Fibroblast of pulmonary artery (primary cell): ENCODE measurements around the gene UBR2.
"Not testable (repeated sequence)": the region's sequence is repeated elsewhere in the genome, so short reads cannot be mapped to it uniquely, and the experiment has no call there.

Experiments used
- DNase-seq: peaks from one replicate; pipeline ENCODE4 v3.0.0-alpha.2; 2010; ENCODE audit warnings: low read depth
- H3K4me3 ChIP-seq: replicated peaks from 2 replicates; pipeline ENCODE4 v1.5.1; 2011; ENCODE audit warnings: low read depth, mild to moderate bottlenecking, control low read depth, low read length, moderate library complexity
- CTCF ChIP-seq: IDR thresholded peaks from 2 replicates; pipeline ENCODE4 v1.5.1; 2011; ENCODE audit warnings: mild to moderate bottlenecking, control low read depth, low read length, inconsistent platforms; ENCODE audit errors: missing control alignments

Gene UBR2

GRCh38 chr6:42552380-42552779, 11.4 kb upstream of the UBR2 start:
- H3K4me3 ChIP-seq: no peak overlapping the region
- TF ChIP-seq CTCF: no peak
- DNase-seq: no peak

DNA sequence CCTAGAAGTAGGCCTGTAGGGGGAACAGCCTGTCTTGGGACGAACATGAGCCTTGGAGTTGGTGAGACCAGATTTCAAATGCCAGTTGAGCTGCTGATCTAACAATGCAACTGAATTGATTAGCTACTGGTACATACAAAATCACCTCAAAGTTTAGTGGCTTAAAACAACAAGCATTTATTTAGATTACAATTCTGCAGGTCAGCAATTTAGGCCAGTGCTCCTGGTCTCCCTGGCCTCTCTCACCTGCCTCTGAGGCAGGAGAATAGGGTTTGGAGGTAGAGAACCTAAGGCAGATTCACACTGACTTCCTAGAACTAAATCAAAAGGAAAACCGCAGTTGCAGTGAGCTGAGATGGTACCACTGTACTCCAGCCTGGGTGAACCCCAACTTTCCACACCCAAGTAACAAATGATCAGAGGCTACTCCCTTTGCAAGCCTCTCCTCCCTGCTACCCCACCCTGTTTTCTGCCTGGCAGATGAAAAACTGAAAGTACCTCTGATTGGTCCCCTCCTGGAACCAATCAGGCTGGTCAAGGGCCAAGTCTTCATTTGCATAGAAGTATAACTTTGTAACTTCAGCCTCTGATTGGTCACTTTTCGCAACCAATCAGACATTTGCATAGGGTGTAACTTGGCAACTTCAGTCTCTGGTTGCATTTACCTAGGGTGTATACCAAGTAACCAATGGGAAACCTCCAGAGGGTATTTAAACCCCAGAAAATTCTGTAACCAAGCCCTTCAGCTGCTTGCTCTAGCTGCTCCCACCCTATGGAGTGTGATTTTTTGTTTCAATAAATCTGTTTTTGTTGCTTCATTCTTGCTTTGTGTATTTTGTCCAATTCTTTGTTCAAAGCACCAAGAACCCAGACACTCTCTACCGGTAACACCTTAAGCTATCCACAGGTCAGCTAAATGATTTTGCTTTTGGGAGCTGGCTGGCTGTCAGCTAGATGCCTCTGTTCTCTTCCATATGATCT, 8.1 kb upstream of the UBR2 start:
- no peak overlapping the region for H3K4me3 ChIP-seq
- peak; percentile 20 for DNase-seq
- no peak for TF ChIP-seq CTCF

- H3K4me3 ChIP-seq: no peak overlapping the region
- no peak for DNase-seq
- no peak for TF ChIP-seq CTCF
Observed at GRCh38 chr6:42556462-42556861, 7.4 kb upstream of the UBR2 start.

- not testable (repeated sequence) for H3K4me3 ChIP-seq, DNase-seq
Observed at GRCh38 chr6:42559276-42559675, 4.6 kb upstream of the UBR2 start.

DNA sequence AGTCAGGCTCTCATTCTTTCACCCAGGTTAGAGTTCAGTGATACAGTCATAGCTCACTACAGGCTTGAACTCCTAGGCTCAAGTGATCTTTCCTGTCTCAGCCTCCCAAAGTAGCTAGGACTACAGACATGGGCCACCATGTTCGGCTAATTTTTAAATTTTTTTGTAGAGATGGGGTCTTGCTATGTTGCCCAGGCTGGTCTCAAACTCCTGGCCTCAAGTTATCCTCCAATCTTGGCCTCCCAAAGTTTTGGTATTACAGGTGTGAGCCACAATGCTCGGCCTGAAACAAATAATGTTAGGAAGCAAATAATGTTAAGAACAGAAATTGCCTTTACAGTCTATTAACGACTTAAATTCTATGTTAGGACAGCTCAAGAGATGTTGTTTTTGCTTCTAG, 1.8 kb upstream of the UBR2 start:
- no peak for TF ChIP-seq CTCF
- no peak for DNase-seq
- H3K4me3 ChIP-seq: no peak overlapping the region

- TF ChIP-seq CTCF: no peak
- H3K4me3 ChIP-seq: no peak overlapping the region
- no peak for DNase-seq
Observed at GRCh38 chr6:42562788-42563405, 932 bp upstream of the UBR2 start.

GRCh38 chr6:42564506-42564825, 637 bp downstream of the UBR2 start:
- DNase-seq: no peak
- peak overlapping the region; percentile 98 for H3K4me3 ChIP-seq
- TF ChIP-seq CTCF: no peak
